ENCODE data around the gene ACER2. TPM values are rescaled to one million over a fixed set of nuclear protein-coding genes. Genes with fewer than 3 reads are reported as not detected.

The ACER2 gene
- total RNA-seq, 4 donors from 2014 or later: 1.8 to 4.1 (median 2.6) TPM

GRCh38 chr9:19404283-19405075, 4.3 kb upstream of the ACER2 start:
- no peak overlapping the region for H3K27ac ChIP-seq (replicated peaks in 1 of 4)
- no peak for DNase-seq (ENCODE audit: extremely low spot score)
- WGBS: 80% methylated on average over 4 of the region's 4 CpGs

GRCh38 chr9:19405771-19406170, 3.0 kb upstream of the ACER2 start:
- Histone ChIP-seq H3K27ac (replicated peaks in 1 of 4) (no peak overlapping the region), H3K4me3 (no peak overlapping the region), H3K9me3 (peaks cover 0 to 10% (median 0%) of the 10 kb centered on the region in 4 donors), H3K27me3 (no peaks in the 10 kb centered on the region), H3K36me3 (no peaks in the 10 kb centered on the region), H3K4me1 (peaks cover 15 to 23% (median 17%) of the 10 kb centered on the region in 4 donors)
- TF ChIP-seq POLR2A (IDR thresholded peaks at IDR 0.05; ENCODE audit: low read depth) (no peak), CTCF (IDR thresholded peaks at IDR 0.05) (no peak), EP300 (IDR thresholded peaks at IDR 0.05) (no peak), POLR2AphosphoS5 (IDR thresholded peaks at IDR 0.05) (no peak)
- DNase-seq (ENCODE audit: extremely low spot score): no peak
- WGBS: 86% methylated on average over 1 of the region's 1 CpG
- intact Hi-C loops (cut with DNase I): no loop called here

More at GRCh38 chr9:19404283-19405075, 4.3 kb upstream of the ACER2 start:
- no peaks in the 10 kb centered on the region for H3K27me3 ChIP-seq
- H3K4me1 ChIP-seq: peaks cover 4 to 11% (median 10%) of the 10 kb centered on the region in 4 donors
- no peak overlapping the region for H3K4me3 ChIP-seq
- no peak for TF ChIP-seq EP300 (IDR thresholded peaks at IDR 0.05)
- TF ChIP-seq POLR2A (IDR thresholded peaks at IDR 0.05; ENCODE audit: low read depth): no peak
- no peak for TF ChIP-seq POLR2AphosphoS5 (IDR thresholded peaks at IDR 0.05)
- no peak for TF ChIP-seq CTCF (IDR thresholded peaks at IDR 0.05)
- intact Hi-C loops (cut with DNase I): no loop called here
- no peaks in the 10 kb centered on the region for H3K36me3 ChIP-seq
- peaks cover 0 to 10% (median 0%) of the 10 kb centered on the region in 4 donors for H3K9me3 ChIP-seq

GRCh38 chr9:19408316-19408692, 505 bp upstream of the ACER2 start:
- 5% methylated on average over 15 of the region's 20 CpGs for WGBS
- intact Hi-C loops (cut with DNase I): loop anchor here (2.0 kb wide), 1 partner anchor 28 kb away; the partner anchor contains the start of gene RPS6
- H3K27me3 ChIP-seq: no peaks in the 10 kb centered on the region

GRCh38 chr9:19409401-19410194, 789 bp downstream of the ACER2 start:
- Histone ChIP-seq H3K9me3 (no peaks in the 10 kb centered on the region), H3K27me3 (no peaks in the 10 kb centered on the region), H3K4me1 (peaks cover 15 to 23% (median 17%) of the 10 kb centered on the region in 4 donors), H3K27ac (replicated peaks in 1 of 4) (peak overlapping the region; percentile 78 to 90 (median 84)), H3K36me3 (no peaks in the 10 kb centered on the region), H3K4me3 (peak overlapping the region; percentile 70 to 91 (median 84))
- TF ChIP-seq CTCF (IDR thresholded peaks at IDR 0.05) (no peak), POLR2AphosphoS5 (IDR thresholded peaks at IDR 0.05) (no peak), EP300 (IDR thresholded peaks at IDR 0.05) (no peak), POLR2A (IDR thresholded peaks at IDR 0.05; ENCODE audit: low read depth) (no peak)
- 8% methylated on average over 17 of the region's 17 CpGs for WGBS
- DNase-seq (ENCODE audit: extremely low spot score): no peak
- intact Hi-C loops (cut with DNase I): loop anchor here (2.0 kb wide), 1 partner anchor 29 kb away; the partner anchor contains the start of gene RPS6

More at GRCh38 chr9:19408316-19408692, 505 bp upstream of the ACER2 start:
- TF ChIP-seq EP300 (IDR thresholded peaks at IDR 0.05) (no peak), CTCF (IDR thresholded peaks at IDR 0.05) (no peak), POLR2AphosphoS5 (IDR thresholded peaks at IDR 0.05) (no peak)
- DNase-seq (ENCODE audit: extremely low spot score): no peak
- Histone ChIP-seq H3K36me3 (no peaks in the 10 kb centered on the region), H3K4me1 (peaks cover 15 to 23% (median 17%) of the 10 kb centered on the region in 4 donors), H3K9me3 (peaks cover 0 to 7% (median 0%) of the 10 kb centered on the region in 4 donors), H3K27ac (replicated peaks in 1 of 4) (peak overlapping the region; percentile 78 to 90 (median 84)), H3K4me3 (peak overlapping the region; percentile 70 to 91 (median 84))

All from esophagus muscularis mucosa (tissue), 4 donors.